Epidermal melanocyte (primary cell): Measurements from ENCODE around the gene RNF34.

Experiments
- DNase-seq: peaks from one replicate; pipeline ENCODE4 v3.0.0; 2011; ENCODE audit warnings: low spot score; ENCODE audit not compliant: insufficient read length

RNF34 gene

DNA sequence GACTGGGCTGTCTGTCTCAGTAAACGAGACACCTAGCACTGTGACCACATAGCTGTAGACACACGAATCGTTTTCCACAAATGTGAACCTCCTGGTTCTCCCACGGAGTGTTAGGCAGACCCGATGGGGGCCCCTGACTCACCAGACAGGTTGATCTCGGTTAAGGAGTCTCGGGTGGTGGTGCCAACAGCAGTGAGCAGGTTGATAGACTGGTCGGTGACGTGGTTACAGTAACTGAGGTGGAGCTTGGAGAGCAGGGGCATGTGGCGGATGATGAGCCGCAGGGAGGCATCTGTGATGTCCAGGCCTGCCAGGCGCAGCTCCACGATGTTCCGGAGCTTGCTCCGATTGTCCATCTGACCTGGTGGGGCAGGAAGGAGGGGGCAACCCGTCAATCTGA, 39.8 kb downstream of the RNF34 start:
- DNase-seq, result no peak

DNA sequence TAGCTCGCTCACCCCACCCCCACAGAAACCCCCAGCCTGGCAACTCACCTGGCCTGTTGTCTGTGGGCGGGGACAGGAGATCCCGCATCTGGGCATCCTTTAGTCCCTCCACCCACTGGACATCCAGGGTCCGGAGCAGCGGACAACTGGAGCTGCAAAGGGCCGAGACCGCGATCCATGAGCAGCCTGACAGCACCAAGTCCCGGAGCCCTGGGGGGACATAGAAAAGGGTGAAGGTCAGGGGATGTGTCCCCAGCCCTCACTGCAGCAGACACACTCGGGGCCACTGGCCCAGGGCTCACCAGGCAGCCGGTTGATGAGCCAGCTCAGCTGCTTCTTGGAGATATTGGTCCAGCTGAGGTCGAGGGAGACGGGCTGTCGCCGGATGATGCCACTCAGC, 40.9 kb downstream of the RNF34 start:
- no peak for DNase-seq

DNA sequence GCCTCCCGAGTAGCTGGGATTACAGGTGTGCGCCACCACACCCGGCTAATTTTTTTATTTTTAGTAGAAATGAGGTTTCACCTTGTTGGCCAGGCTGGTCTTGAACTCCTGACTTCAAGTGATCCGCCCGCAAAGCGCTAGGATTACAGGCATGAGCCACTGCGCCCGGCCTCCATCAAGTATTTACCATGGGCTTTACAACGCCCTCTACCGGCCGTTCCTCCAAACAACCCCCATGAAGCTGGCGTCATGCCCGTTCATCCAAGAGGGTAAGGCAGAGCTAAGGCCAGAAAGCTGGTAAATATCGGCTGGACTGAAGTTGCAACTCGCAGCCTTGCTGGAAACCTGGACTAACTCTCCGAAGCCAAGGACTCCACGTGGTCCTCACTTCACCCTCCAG, 41.6 kb downstream of the RNF34 start:
- no peak for DNase-seq

DNA sequence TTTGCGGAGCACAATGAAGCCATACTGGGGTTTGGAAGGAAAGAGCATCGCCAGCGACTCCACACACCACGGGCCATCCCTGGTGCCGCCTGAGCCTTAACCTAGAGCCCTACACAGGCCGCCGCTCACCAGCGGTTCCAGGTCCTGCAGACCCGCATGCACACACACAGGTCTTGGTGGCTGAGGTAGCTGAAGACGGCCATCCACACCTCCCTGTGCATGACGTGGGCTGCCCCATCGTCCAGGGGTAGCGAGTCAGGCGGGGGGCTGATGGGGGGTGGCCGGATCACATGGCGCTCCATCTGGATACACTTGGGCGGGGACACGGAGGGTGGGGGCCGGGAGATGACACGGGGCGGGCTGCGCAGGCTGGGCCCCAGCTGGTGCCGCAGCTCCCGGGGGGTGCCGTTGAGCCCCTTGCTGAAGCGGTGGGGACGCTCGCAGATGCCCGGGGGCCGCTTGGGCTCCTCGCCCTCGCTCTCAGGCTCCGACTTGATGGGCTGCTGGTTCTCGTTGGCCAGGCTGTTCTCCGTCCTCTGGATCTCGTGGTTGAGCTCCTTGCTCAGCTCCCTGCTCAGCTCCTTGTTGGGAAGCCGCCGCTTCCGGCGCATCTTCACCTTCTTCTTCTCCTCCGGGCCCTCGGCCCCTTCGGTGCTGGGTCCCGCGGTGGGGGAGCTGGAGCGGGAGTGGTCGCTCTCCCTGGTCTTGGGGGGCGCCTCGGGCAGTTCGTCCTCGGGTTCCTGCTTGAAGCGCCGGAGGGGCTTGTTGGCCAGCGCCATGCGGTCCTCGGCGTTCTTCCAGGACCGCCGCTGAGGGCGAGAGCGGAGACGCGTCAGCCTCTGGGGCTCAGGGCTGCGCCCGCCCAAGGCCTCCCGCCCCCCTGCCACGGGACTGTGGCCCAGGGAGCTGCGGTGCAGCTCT, 42.4 kb downstream of the RNF34 start:
- DNase-seq, result no peak

DNA sequence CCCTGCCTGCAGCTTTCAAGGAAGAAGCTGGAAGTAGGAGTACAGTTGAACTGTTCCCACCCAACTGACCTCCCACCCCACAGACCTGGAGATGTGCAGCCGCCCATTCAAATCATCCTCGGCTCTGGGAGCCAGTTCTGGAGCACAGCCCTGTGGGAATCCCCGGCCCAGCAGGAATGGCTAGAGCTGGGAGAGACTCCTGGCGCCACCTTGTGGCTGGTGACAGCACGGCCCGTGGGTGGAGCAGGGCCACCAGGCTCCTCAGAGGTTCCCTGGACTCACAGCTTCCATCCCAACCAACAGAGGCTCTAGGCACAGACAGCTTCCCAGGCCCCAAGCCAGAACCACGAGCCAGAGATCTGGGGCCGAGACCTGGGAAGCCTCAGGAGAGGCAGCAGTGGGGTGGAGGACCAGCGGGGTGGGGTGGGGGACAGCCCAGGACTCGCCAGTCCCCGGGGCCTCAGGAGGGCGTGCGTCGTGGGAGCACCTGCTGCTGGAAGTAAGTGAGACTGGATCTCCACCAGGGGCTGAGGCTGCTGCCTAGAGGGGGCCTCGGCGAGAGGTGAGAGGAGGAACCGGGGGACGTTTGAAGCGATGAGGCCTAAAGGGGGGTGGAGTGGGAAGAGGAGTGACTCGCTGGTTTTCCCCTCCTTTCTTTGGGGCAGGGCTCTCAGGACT, 43.4 kb downstream of the RNF34 start:
- peak; percentile 95 for DNase-seq

DNA sequence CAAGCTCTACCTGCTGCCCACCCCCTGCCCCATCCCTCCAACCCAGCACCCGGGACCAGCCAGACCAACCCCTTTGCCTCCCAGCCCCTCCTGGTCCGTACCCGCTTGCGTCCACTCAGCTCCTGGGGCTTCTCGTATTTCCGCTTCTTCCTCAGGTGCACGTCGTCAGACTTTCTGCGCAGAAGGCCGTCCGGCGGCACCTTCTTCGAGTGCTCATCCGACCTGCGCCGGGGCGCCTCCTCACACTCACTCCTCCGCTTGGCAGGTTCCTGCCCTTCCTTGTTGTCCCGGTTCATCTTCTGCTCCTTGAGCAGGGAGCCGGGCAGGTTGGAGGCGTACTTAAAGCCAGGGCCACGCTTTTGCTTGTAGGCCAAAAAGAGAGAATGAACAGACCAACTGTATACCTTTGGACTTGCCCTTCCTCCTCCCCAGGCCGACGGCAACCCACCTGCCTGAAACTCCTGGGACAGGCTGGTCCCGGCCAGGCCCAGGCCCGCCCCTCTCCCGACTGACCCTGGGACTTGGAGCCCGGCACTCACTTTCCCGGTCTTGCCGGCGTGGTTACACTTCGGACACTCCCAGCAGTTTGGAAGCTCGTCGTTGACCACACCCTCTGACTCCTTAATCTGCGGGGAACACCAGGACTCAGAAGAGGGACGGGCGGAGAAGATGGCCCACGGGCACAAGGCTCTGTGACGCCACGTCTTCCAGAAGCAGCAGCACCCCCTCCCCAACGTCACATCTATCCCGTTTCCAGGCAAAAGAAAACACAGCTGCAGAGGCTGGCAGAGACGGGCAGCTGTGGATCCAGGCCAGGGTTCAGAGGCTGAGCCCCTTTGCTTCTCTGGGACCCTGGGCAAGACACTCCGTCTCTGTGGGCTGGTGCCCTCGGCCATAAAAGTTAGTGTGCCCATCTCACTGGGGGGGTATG, 44.3 kb downstream of the RNF34 start:
- DNase-seq, result no peak

DNA sequence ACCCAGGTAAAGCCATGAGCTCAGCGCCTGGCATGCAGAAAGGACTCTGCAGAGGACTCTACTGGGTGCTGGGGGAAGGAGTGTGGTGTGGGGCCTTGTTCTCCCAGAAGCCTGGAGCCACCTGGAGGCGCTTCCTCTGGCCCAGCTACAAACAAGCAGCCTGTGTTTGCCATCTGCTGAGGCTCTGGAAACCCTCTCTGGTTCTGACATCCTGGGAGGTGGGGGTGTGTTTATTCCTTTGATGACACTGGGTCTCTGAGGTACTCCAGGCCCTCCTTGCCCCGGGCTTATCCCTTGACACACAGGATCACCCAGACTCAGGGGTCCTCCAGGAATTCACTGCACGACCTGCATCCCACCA, 44.9 kb downstream of the RNF34 start:
- peak; percentile 13 for DNase-seq

DNA sequence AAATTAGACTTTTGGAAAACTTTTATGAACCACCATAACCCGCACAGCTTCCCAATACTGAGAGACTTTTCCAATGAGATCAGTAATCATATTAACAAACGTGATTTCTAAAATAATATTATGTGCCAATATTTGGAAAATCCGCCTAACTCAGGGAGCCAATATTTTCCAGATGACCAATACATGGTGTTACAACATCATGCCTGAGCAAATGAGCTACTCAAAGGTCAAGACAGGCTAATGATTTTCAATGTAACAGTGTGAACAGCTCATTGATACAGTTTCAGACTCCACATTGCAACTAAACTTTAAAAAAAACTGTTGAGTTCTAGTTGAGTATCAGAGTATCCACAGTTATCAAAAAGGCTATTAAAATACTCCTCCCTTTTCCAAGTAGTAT, 46.8 kb downstream of the RNF34 start:
- DNase-seq, result no peak

DNA sequence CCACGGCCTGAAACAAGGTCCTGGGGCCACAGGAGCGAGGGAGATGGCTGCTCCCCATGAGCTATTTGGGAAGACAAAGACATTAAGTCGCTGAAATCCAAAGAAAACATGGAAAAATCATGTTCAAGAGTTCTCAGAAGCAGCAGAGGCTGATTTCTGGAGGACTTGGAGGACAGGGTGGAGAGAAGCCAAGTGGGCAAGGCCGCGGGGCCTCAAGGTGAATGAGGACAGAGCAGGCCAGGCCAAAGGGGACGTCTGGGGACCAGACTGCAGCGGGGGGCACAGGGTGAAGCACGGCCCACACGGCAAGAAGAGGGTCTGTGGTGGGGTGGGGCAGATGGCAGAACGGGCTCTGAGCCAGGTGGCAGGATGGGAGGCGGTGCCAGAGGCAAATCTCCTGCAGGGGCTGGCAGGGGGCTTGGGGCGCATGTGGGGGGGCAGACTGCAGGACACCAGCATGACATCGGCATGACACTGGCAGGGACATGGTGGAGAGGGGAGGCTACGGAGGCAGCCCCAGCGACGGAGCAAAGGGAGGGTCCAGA, 48.9 kb downstream of the RNF34 start:
- DNase-seq, result no peak

DNA sequence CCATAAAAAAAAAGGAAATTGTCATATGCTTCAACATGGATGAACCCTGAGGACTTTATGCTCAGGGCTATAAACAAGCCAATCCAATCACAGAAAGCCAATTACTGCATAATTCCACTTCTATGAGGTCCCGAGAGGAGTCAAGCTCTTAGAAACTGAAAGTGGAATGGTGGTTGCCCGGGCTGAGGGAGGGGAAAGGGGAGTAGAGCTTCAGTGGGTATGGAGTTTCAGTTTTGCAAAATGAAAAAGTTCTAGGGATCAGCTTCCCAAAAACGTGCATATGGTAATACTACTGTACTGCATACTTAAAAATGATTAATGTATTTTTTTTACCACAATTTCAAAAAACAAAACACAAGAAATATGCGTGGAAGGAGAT, 52.0 kb downstream of the RNF34 start:
- DNase-seq, result peak; percentile 46

DNA sequence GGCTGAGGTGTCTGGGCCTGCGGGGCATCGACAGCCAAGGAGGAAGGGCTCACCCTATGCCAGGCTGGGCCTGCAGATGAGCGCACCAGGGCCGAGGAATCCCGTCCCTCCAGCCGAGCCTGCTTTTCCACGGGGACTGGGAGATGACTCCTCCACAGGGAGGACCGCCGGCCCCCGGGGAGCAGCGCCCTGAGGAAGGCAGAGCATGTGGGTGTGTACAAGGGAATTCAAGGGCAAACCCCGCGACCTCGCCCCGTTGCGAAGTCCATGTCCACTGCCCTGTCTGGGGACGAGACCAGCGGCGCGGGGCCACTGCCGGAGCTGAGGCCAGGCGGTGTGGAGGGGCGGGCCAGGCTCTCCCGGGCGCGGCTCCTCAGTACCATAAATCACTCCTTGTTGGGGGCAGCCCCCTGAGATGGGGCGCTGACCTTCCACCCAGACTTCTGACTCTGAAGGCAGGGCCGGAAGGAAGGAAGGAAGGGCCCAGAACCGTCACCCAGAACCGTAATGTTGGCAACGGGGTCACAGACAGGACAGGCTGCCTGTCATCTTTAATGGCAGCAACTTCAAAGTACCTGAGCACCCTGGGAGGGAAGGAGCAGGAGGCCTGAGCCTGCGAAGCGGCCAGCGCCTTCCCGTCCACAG, 52.5 kb downstream of the RNF34 start:
- DNase-seq, result no peak

DNA sequence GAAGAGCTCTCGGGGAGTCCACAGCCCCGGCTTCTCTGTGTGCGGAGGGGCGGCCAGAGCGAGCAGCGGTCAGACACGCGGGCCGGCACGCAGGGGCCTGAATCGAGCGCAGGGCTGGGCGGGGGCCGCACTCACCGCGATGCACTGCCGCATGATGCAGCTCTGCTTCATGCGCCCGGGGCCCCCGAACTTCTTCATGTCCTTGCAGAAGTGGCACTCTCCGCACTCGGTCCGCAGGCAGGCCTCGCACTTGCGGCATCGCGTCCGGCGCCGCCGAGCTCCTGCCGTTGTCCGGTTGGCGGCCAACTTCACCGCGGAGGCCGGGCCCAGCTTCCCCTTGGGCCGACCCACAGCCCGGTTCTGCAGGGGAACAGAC, 53.1 kb downstream of the RNF34 start:
- DNase-seq, result no peak

DNA sequence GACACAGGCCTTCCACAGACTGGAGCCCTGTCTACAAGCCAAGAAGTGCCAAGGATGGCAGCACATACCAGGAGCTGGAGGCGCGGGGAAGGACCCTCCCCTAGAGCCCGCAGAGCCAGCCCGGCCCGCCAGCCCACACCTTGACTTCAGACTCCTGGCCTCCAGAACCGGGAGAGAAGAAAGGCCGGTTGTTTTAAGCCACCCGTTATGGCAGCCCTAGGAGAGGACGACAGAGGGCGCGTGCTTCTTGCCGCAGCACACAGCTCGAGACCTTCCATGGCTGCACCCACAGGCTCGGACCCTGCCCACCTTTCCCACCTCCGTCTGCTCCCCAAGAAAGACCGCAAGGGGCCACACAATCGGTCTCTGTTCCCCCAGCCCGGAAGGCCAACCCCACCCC, 53.7 kb downstream of the RNF34 start:
- DNase-seq, result no peak

DNA sequence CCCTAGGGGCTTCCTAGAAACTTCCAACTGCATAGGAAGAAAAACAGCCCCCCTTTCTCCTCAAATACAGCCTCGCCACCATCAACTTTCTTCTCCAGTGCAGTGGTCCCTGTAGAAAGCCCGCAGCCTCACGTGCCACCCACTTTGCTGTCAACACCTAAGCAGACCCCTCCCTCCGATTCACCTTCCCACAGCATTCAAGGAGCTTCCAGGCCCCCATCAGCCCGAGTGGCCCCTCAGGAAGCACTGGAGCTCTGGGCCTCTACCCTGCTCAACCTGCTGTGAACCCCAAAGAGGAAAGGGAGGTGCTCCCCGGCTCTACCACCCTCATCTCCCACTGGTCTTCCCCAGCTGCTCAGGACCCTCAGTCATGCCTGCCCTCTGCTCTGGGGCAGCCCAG, 55.0 kb downstream of the RNF34 start:
- DNase-seq, result no peak

DNA sequence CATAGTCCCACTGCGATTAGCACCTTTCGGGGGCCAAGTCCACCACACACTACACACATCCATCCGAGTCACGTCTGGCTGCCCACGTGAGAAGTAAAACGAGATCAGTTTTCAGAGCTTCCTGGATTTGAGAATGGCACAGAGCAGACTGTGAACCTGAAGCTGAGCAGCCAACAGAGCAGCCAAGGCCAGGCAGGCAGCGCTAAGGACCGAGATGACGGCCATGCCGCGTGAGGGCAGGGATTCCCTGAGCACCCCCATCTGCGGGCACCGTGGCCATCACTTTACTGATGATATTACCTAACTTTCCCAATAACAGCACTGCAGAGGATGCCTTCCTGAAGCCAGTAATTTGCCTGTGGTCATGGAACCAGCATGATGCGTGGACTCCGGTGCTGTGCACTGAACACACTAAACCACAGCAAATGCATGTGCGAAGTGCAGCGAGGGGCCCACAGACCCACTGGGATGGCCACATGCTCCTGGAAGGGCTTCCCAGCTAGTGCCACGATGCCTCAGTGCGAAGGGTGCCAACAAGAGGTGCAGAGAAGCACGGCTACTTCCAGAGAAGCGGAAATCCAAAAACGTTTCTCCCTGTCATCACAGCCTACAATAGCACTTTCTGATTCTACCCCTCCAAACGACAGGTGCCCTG, 56.0 kb downstream of the RNF34 start:
- DNase-seq, result no peak

DNA sequence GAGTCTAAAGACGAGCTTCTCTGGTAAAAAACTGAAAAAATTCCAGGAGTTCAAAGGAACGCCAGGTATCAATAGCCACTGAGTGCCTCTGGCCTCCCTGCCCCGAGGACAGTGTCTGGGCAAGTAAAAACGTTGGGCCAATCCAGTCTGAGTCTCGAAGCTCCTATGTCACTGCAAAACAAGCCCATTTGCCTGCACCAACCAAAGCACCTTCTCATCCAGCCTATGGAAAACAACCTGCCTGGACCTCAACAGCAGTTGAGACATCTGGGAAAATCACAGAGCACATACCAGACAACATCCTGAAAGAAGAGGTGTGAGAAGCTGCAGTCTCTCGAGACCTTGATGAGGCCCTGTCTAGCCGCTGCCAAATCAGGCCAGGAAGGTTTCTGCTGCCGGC, 56.6 kb downstream of the RNF34 start:
- DNase-seq, result no peak

DNA sequence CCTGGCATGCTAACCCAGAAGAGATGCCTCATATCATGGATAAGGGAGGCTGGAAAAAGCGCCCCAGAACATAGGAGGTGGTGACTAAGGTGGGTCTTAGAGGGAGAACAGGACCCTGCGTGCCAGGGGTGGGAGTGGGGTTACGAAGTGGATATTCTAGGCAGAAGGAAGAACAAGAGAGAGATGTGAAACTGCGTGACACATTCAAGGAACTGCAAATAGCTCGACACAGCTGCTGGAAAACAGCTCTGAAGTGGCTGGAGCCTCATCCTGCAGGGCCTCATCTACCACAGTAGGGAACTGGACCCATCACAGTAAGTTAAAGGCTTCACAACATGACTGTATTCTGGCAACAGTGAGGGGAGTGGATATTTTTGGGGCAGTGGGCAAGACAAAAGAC, 61.1 kb downstream of the RNF34 start:
- no peak for DNase-seq

DNA sequence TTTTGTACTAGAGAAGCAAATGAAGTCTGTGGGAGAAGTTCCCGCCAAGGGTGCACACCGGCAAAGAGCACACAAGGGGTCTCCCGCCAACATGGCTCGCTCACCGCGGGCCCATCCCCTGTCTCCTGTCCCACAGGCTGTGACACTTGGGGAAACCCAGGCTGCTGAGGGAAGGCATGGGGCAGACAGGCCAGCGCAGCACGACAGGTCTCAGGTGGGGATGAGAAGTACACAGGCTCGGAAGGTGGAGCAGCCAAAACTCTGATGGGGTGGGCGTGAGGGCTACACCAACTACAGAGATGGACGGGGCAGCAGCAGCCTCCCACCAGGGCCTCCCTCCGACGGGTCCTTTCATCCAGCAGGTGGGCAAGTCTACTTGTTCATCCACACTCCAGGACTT, 64.4 kb downstream of the RNF34 start:
- DNase-seq, result no peak

DNA sequence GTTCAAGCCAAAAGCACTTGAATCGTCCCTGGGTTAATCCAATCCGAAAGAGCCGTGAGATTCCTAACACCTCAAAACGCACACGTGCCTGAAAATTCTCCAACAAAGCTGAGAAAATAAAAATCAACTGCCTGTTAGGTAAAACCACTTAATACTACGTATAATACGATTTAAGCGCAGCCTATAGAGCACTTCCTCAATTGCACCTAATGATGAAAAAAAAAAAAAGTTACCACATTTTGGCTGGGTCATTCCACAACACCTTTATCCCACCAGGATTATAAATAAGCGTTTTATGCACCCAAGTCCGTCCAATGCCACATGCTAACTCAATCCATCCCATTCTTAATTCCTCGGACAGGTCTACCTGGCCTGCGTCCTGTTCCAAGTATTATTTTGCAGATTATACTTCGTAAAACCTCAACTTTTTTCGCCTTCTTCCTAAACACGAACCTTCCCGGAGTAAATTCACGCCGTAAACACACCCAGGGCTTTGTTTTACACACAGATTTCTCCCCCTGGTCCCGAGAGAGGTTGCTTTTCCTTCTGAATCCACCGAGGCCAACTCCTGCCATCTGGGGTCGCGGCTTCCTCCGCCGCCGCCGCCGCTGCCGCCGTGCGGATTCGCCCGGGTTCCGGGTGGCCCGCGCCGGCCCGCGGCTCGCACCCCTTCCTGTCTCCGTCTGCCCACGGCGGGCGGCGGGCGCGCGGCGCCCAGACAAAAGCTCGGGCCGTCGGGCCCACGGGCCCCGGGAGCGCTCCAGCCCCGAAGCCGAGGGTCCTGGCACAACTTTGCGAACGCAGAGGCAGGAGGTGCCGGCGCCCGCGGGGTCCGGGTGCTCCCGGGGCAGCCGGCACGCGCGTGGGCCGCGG, 66.2 kb downstream of the RNF34 start:
- DNase-seq, result peak; percentile 42
